GM19395 (cell line): ENCODE data around the gene SPECC1L.

Source experiments
- ATAC-seq: cut with Tn5 transposase; IDR thresholded peaks from one replicate; pipeline ENCODE4 v1.9.1; 2021; ENCODE audit warnings: mild to moderate bottlenecking, moderate library complexity; ENCODE audit not compliant: unreplicated experiment

The SPECC1L gene

DNA sequence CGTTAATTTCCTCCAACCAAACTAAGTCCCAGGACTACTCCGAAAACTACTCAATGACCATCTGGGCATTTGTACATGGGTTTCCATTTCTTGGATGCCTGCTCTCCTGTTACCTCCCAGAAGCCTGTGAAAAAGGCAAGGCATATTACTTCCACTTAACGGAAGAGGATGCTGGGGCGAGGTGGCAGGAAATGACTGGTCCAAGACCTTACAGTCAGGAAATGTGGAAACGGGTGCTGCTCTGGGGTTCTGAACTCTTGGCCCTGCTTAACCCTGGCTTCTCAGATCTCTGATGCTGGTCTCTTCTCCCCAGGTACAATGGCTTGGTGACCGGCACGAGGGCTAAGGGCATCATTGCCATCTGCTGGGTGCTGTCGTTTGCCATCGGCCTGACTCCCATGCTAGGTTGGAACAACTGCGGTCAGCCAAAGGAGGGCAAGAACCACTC lies 169.7 kb downstream of the SPECC1L start:
- ATAC-seq: no peak

DNA sequence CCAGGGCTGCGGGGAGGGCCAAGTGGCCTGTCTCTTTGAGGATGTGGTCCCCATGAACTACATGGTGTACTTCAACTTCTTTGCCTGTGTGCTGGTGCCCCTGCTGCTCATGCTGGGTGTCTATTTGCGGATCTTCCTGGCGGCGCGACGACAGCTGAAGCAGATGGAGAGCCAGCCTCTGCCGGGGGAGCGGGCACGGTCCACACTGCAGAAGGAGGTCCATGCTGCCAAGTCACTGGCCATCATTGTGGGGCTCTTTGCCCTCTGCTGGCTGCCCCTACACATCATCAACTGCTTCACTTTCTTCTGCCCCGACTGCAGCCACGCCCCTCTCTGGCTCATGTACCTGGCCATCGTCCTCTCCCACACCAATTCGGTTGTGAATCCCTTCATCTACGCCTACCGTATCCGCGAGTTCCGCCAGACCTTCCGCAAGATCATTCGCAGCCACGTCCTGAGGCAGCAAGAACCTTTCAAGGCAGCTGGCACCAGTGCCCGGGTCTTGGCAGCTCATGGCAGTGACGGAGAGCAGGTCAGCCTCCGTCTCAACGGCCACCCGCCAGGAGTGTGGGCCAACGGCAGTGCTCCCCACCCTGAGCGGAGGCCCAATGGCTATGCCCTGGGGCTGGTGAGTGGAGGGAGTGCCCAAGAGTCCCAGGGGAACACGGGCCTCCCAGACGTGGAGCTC lies 170.2 kb downstream of the SPECC1L start:
- no peak for ATAC-seq

DNA sequence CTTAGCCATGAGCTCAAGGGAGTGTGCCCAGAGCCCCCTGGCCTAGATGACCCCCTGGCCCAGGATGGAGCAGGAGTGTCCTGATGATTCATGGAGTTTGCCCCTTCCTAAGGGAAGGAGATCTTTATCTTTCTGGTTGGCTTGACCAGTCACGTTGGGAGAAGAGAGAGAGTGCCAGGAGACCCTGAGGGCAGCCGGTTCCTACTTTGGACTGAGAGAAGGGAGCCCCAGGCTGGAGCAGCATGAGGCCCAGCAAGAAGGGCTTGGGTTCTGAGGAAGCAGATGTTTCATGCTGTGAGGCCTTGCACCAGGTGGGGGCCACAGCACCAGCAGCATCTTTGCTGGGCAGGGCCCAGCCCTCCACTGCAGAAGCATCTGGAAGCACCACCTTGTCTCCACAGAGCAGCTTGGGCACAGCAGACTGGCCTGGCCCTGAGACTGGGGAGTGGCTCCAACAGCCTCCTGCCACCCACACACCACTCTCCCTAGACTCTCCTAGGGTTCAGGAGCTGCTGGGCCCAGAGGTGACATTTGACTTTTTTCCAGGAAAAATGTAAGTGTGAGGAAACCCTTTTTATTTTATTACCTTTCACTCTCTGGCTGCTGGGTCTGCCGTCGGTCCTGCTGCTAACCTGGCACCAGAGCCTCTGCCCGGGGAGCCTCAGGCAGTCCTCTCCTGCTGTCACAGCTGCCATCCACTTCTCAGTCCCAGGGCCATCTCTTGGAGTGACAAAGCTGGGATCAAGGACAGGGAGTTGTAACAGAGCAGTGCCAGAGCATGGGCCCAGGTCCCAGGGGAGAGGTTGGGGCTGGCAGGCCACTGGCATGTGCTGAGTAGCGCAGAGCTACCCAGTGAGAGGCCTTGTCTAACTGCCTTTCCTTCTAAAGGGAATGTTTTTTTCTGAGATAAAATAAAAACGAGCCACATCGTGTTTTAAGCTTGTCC lies 171.0 kb downstream of the SPECC1L start:
- ATAC-seq: no peak

DNA sequence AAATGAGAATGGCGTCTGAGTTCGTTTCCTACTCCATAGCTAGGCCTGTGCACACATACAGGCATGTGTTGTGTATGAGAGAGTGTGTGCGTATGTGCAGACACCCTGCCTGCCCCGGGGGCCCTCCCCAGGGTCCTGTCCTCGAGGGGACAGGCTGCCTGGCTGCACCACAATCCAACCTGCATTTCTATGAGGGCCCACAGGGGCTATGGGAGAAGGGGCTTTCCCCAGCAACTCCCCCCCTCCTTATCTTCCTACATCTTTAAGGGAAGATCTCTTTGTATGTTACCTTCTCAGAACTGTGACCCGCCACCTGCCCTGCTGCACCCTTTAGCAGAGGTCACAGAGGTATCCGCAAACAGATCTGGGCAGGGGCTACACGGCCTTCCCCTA lies 171.7 kb downstream of the SPECC1L start:
- ATAC-seq: no peak

DNA sequence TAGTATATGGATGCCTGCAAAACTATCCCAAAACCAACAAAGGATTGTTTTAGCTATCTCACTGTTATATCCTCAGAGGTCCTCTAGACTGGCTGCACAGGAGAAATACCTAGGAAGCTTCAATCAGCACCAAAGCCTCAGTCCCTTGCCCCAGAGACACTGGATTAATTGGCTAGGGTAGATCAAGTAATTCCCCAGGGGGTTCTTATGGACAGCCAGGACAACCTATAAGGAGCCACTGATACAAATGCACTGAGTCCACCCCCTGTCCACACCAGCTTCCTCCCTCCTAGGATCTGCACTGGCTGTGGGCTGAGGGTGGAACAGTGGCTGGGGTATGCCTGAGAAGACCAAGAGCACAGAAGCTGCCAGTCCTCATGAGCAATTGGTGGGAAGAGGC lies 173.0 kb downstream of the SPECC1L start:
- ATAC-seq: no peak

DNA sequence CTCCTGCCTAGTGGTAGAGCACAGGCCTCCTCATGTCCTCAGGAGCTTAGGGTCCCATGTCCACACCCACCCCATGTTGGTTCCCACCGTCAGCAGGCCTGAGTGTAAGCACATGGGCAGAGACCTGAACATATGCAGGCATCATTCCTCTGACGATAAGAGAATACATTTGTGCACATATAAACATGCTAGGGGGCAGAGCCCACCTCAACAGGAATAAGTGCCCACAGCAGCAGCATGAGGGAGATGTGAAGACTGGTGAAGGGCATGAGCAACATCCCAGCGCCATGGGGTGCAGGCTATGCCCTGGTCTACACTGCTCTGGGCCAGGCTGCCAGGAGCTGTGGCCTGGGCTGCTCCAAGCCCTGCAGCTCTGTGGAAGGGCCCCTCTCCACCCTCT lies 173.6 kb downstream of the SPECC1L start:
- ATAC-seq: no peak

DNA sequence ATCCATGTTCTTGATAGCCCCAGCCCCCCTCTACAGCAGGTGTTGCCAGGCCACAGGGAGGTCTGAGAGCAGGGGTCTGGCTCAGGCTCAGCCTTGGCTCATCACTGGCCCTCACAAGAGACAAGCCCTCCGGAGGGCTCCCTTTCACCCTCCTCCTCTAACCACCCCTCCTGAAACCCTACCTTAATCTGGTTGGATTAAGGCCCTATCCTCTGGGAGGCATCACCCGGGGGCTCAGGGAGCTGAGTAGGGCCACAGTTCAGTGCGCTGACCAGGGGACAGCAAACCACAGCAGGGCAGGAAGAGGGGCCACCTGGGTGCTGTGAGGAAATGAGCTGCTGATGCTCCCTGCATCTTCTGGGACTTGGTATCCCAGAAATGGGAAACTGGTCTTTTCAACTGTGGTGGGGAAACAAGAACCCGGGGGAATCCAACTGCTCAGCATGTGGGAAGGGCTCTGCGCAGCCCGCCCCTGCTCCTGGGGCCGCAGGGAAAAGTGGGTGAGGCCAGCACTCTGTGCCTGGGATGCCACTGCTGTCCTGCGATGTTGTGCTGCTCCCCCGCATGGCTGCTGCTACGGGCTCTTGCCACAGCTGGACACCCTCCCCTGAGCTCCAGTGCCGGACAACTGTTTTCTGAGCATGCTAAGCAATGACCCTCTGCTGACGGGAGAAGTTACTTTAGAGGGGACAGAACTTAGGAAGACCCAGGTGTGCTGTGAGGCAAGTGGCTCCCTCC lies 174.3 kb downstream of the SPECC1L start:
- ATAC-seq: no peak

DNA sequence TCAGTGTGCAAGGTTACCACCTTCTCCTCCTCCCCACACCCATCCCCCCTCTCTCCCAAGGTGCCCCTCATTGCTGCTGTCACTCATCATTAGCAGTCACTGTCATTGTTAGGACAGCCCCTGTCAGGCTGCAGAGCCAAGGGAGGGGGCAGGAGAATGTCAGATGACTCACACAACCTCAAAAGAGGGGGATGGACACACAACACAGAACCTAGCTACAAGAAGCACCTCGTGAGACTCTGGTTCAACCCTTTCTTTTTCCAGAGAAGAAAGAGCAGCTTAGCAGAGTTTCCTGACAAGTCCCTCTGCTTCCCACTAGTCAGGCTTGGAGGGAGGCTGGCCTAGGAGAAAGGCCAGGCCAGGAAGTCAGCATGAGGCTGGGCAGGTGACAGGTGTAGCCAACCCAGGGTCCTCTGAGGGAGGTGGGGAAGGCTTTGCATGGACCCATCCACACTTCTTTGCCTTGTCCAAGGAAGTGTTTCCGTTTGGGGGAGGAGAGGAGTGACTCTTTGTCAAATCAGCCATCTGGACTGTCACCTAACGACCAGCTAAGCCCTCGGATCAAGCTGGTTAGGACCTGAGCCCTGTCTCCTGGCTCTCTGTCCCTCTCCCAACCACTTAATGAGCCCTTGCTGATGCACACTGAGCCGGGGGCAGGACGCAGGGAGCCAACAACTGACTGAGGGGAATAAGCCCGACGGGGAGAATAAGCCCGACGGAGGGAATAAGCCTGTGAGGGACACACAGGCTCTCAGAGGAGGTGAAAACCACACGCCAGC lies 175.0 kb downstream of the SPECC1L start:
- no peak for ATAC-seq

DNA sequence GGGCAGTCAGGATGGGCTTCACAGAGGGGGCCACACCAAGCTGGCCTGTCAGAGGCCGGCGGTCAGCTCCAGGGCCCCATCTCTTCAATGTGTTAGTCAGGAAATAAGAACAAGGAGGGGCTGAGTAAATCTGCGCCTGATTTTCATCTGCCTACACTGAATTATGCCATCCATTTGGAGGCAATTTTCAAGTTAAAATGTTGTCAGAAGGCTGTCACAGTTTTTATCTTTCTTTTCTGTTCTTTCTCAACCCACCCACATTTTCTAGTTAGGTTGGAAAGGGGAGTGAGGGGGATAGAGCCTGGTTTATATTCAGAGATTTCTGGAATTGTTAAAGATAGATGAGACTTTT lies 175.6 kb downstream of the SPECC1L start:
- no peak for ATAC-seq

DNA sequence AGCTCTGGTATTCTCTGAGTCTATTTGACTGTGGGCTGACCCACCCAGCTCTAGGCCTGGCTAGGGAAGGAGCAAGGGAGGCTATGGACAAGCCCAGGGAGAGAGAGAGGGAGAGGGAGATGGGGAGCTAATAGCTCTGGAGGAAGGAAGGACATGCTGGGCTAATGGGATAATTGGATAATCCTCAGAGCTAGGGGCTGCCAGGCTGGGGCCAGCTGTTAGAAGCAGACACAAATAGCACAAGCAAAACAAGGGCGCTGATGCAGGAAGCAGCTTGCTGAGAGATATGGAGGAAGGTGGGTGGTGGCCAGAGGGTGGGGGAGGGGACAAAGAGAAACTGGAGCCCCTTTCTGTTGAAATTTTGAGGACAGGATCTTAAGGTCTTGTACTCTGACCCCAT lies 180.0 kb downstream of the SPECC1L start:
- no peak for ATAC-seq

DNA sequence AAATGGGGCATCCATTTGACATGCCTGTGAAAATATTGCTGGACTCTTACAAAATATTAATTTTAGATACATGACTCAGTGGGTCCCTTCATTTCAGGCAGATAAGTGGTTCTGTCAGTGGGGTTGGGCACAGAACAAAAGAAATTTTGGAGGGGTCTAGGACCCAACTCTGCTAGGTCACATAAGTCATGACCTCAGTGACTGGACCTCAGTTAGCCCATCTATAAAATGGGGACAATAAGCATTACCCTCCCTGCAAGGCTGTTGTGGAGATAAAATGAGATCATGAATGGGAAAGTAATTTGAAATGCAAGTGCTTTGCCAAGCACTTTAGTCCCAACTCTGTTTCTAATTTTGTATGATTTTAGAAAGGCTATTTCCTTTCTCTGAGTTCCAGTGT lies 180.5 kb downstream of the SPECC1L start:
- no peak for ATAC-seq

DNA sequence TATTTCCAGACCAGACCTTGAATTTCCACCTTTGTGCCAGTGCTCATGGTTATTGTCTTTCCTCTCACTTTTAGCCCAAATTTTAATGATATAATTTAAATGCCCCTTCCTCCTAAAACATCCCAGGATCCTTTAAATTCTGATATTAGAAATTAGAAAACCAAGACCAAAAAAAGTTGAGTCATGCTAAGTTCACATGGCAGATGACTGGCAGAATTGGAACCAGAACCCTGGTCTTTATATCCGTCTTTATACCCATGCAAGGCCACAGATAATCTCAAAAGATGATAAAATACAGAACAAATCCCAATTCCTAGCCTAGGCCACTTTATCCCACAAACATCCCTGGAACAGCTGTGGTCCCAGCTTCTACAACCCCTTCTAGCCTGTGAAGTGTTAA lies 183.2 kb downstream of the SPECC1L start:
- no peak for ATAC-seq

DNA sequence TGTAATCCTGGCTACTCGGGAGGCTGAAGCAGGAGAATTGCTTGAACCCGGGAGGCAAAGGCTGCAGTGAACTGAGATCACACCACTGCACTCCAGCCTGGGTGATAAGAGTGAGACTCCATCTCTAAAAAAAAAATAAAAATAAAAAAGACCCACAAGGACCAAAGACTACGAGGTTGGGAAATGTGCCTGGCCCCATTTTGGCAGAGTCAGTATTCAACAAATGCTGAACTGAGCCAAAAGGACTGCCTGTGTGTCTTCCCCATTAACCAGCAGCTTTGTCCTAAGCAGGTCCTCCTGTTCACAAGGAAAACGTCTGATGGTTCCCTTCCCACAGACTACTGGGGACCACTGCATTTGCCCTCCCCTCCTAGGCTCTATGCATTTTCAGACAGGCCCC lies 184.4 kb downstream of the SPECC1L start:
- ATAC-seq: no peak

DNA sequence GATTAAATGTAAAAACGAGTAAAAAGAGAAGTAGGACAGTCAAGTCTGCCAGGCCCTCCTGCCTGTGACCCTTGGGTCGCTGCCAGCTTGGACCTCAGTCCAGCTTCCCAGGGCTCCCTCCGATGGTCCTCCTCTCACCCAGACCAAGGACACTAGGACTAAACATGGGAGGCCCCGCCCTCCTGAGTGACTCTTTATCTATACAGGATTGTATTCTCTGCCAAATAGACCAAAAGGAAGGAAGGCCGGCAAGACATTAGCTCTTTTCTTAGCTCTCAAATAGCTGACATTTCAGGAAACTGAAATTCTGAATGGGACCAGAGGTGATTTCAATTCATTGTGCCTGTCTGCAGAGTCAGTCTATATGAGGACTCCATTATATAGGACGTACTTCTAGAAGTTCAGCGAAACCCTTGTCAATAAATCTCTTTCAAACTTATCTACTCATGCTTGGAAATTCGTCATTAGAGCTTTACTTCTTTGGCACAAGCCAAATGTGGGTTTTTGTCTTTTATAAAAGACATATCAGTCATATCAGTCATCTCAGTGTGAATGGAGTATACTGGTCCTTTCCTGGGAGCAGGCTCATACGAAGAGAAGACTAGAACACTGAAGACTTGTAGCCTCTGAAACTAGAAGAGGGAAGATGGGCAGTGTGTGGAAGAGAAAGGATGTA lies 185.3 kb downstream of the SPECC1L start:
- ATAC-seq: no peak

DNA sequence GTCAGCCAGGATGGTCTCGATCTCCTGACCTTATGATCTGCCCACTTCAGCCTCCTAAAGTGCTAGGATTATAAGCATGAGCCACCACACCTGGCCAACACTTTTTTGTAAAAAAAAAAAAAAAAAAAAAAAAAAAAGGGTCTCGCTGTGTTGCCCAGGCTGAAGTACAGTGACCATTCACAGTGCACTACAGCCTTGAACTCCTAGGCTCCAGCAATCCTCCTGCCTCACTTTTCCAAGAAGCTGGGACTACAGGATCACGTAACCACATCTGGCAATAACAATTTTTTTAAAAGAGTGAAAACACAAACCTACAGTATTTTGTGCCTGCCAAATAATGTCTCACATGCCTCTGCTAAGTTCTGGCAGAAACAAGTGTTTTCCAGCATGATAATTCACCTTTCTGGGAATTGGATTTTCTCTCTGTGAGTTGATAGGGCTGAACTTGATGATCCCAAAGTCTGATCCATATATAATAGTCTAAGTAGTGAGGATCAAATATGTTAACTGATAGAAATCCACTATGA lies 187.3 kb downstream of the SPECC1L start:
- ATAC-seq: no peak

DNA sequence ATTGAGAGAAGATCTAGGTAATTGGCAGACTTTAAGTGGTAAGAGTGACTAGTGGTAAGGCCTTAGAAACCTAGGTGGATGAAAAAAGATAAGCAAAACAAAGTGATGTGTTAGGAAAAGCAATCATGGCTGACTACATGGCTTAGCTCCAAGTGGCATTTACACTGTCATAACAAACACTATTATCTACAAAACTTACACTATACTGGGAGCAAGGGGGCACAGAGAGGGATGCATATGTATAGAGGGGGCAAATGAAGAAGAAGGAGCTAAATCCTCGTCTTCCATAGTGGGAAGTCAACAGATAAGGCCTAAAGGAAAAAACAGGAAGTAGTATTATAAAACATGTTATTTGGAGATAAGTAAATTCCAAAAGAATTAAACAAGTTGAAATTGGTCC lies 189.3 kb downstream of the SPECC1L start:
- no peak for ATAC-seq

DNA sequence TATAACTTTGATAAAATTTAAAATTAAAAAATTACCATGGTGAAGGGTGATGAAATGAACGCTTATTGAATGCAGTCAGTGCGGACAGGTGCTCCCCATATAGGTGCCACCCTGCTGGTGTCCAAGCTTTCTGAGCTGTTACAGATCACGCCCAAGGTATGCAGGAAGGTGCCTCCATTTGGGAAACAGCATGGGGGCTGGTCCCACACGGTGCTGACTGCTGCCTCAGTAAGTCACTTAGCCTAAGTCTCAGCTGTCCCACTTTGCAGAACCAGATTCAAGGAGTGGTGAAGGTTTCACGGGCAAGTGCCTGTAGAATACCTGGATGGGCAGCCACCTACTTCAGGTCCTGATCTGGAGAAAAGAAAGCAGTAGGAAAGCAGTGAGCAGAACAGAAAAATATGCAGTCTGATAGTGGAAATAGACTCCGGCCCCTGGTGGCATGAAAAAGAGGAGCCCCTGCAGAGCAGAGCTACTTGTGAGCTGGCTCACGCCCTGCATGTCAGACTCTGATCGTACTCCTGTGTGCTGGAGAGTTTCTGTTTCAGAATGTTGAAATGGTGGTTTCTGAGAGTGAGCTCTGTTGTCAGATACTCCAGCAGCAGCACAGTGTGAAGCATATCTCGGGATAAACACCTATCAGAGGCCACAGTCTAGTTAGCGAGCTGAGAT lies 189.9 kb downstream of the SPECC1L start:
- peak; percentile 52 for ATAC-seq

DNA sequence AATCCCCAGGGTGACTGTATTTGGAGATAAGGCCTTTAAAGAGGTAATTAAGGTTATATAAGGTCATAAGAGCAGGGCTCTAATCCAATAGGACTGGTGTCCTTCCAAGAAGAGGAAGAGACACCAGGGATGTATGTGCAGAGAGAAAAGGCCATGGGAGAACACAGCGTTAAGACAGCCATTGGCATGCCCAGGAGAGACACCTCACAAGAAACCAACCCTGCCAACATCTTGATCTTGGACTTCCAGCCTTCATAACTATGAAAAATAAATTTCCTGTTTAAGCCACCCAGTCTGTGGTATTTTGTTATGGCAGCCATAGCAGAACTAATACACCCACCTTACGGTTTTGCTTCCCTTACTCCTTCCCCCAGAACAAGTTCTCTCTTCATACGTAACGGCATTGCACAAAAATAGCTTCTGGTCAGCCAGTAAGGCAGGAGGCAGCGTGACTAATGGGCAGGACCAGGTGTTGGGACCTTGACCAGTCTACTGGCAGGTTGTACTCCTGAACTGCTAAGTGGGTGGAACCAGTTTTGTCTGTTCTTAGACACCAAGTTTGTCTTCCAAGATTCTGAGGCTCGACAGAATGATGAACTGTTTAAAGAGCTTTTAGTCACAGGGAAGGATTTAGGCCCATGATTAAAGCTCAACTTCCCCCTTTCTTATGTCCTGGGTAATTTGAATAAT lies 192.6 kb downstream of the SPECC1L start:
- ATAC-seq: no peak

DNA sequence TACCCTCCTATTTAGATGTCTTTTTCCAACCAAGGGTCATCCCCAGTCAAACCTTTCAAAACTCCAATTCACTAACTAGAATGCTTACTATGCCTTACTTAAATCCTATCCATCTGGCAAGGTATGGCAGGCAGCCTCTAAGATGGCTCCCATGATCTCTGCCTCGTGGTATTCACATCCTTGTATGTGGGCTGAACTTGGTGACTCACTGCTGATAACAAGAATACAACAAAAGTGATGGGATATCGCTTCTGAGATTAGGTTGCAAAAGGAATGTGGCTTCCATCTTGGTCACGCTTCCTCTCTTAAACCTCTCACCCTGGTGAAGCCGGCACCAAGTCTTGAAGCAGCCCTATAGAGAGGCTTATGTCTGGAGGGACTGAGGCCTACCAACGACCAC lies 194.9 kb downstream of the SPECC1L start:
- no peak for ATAC-seq
